ENCODE data around the gene SLC23A1.
"Not testable (repeated sequence)": the region's sequence is repeated elsewhere in the genome, so short reads cannot be mapped to it uniquely, and the experiment has no call there.

SLC23A1 gene

GRCh38 chr5:139383275-139383992, at the start of gene SLC23A1:
TSS of gene SLC23A1 (minus strand) at chr5:139383297. CDS start at chr5:139383253, 44 bp downstream.
- no peak for DNase-seq

- no peak for DNase-seq
These were observed 48.6 kb upstream of the SLC23A1 start for GRCh38 chr5:139431706-139432105.

- no peak for DNase-seq
These were observed 46.9 kb upstream of the SLC23A1 start for GRCh38 chr5:139430015-139430414.

GRCh38 chr5:139426203-139426885, 43.2 kb upstream of the SLC23A1 start:
- no peak for DNase-seq

- DNase-seq, result no peak
These were observed 42.4 kb upstream of the SLC23A1 start for GRCh38 chr5:139425497-139425896.

- DNase-seq, result no peak
These were observed 39.3 kb upstream of the SLC23A1 start for GRCh38 chr5:139422307-139422893.

GRCh38 chr5:139419226-139420192, 36.4 kb upstream of the SLC23A1 start:
- DNase-seq, result no peak

GRCh38 chr5:139418793-139419192, 35.7 kb upstream of the SLC23A1 start:
- no peak for DNase-seq

- DNase-seq, result no peak
These were observed 34.1 kb upstream of the SLC23A1 start for GRCh38 chr5:139417214-139417613.

GRCh38 chr5:139416651-139417050, 33.6 kb upstream of the SLC23A1 start:
- no peak for DNase-seq

- DNase-seq, result no peak
These were observed 32.8 kb upstream of the SLC23A1 start for GRCh38 chr5:139415869-139416268.

- peak; percentile 74 for DNase-seq
These were observed 32.2 kb upstream of the SLC23A1 start for GRCh38 chr5:139415221-139415861.

GRCh38 chr5:139414581-139415130, 31.6 kb upstream of the SLC23A1 start:
- DNase-seq, result no peak

GRCh38 chr5:139413963-139414362, 30.9 kb upstream of the SLC23A1 start:
- DNase-seq, result no peak

GRCh38 chr5:139413153-139413552, 30.1 kb upstream of the SLC23A1 start:
- no peak for DNase-seq

- no peak for DNase-seq
These were observed 28.1 kb upstream of the SLC23A1 start for GRCh38 chr5:139410993-139411828.

GRCh38 chr5:139410121-139410992, 27.3 kb upstream of the SLC23A1 start:
- no peak for DNase-seq

- DNase-seq, result not testable (repeated sequence)
These were observed 26.0 kb upstream of the SLC23A1 start for GRCh38 chr5:139409116-139409515.

GRCh38 chr5:139408191-139408590, 25.1 kb upstream of the SLC23A1 start:
- DNase-seq, result no peak

GRCh38 chr5:139407517-139407916, 24.4 kb upstream of the SLC23A1 start:
- DNase-seq, result no peak
